Vagina (tissue), 2 donors: ENCODE measurements around the gene SLBP.

ENCODE experiments used
- POLR2A ChIP-seq, 2 donors: fragments of 450-650 bp; IDR thresholded peaks; one replicate each; pipeline ENCODE4 v1.6.1; 2017; ENCODE audit warnings: antibody characterized with exemption in 2 of 2, mild to moderate bottlenecking in 2 of 2, moderate library complexity in 2 of 2
- TF ChIP-seq, protein P1 (sequence below), 3 experiments: fragments of 450-650 bp in 2 of 3; fragments of 200-600 bp in 1 of 3; sonication (generic) in 1 of 3; IDR thresholded peaks; one replicate each; pipeline ENCODE4 v1.5.1; 2017 to 2019; ENCODE audit warnings: antibody characterized with exemption in 3 of 3, mild to moderate bottlenecking in 2 of 3, moderate library complexity in 2 of 3

DNA sequence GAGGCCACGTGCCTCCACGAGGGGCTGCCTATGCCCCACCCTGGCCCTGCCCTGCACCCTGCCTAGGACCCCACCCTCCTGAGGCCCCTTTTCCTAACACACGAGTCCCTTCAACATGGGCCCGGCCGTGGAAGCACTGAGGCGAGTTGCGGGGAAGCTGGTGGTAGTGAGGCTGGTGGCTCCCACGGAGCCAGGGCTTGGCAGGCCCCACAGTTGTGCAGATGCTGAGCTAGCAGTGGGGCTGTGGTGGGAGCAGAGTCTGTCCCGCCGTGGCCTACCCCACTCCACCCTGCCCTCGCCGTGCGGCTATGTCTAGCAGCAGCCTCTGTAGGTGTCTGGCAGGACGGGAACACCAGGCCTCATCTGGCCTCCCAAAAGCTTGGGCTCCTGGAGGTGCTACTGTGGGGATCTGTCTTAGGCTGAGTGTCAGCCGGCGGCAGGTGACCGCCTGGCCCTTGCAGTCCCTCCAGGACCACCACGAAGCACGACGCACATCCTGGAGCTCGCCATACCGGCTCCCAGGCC, 28.0 kb upstream of the SLBP start:
- TF ChIP-seq, protein P1, sequence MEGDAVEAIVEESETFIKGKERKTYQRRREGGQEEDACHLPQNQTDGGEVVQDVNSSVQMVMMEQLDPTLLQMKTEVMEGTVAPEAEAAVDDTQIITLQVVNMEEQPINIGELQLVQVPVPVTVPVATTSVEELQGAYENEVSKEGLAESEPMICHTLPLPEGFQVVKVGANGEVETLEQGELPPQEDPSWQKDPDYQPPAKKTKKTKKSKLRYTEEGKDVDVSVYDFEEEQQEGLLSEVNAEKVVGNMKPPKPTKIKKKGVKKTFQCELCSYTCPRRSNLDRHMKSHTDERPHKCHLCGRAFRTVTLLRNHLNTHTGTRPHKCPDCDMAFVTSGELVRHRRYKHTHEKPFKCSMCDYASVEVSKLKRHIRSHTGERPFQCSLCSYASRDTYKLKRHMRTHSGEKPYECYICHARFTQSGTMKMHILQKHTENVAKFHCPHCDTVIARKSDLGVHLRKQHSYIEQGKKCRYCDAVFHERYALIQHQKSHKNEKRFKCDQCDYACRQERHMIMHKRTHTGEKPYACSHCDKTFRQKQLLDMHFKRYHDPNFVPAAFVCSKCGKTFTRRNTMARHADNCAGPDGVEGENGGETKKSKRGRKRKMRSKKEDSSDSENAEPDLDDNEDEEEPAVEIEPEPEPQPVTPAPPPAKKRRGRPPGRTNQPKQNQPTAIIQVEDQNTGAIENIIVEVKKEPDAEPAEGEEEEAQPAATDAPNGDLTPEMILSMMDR (IDR thresholded peaks at IDR 0.05) = no peak
- TF ChIP-seq POLR2A (IDR thresholded peaks at IDR 0.05) = no peak
